ENCODE results near the gene CDC73.

DNA sequence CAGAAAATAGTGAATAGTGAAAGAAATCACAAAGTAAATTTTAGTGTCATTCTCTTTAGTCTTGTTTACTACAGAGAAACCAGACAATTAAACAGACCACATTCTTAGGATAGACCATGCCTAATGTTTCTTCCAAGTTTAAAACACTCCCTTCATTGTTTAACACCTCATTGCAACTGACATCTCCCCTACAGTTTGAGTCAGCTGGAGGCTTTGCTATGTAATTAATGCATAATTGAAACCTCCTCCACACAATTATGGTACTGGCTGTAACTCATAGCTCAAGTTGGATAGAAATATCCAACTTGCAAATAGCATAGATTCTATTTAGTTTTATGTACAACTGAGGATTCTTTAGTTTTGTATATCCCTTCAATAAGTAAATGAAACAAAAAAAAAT lies 99.8 kb downstream of the CDC73 start:
- TF ChIP-seq POLR2AphosphoS5 (IDR thresholded peaks at IDR 0.05) (no peak), EP300 (IDR thresholded peaks at IDR 0.05) (no peak)
